Forelimb muscle (tissue), 1 donor: ENCODE results near the gene GALE. TPM values are rescaled to one million over a fixed set of nuclear protein-coding genes. Genes with fewer than 3 reads are reported as not detected.

Source experiments
- DNase-seq: peaks from one replicate; pipeline ENCODE4 v3.0.0-alpha.2; 2013; ENCODE audit warnings: low read depth
- polyA plus RNA-seq: library from polyadenylated mRNA; unstranded; fragments of 120-200 nt; gene quantifications from one replicate; pipeline ENCODE4 v1.2.1, GENCODE V29; 2013; ENCODE audit not compliant: insufficient read length

GALE gene
- polyA plus RNA-seq, 1 donor, result 25.5 TPM

DNA sequence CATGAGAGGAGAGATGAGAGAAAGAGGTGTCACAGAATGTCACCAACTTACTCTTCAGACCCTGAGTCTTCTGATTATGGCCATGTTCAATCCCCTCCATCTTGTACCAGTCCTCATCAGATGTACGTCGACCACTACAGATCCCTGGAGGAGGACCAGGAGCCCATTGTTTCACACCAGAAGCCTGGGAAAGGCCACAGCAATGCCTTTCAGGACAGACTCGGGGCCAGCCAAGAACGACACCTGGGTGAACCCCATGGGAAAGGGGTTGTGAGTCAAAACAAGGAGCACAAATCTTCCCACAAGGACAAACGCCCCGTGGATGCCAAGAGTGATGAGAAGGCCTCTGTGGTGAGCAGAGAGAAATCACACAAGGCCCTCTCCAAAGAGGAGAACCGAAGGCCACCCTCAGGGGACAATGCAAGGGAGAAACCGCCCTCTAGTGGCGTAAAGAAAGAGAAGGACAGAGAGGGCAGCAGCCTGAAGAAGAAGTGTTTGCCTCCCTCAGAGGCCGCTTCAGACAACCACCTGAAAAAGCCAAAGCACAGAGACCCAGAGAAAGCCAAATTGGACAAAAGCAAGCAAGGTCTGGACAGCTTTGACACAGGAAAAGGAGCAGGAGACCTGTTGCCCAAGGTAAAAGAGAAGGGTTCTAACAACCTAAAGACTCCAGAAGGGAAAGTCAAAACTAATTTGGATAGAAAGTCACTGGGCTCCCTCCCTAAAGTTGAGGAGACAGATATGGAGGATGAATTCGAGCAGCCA, 49.3 kb downstream of the GALE start:
- DNase-seq, result no peak

DNA sequence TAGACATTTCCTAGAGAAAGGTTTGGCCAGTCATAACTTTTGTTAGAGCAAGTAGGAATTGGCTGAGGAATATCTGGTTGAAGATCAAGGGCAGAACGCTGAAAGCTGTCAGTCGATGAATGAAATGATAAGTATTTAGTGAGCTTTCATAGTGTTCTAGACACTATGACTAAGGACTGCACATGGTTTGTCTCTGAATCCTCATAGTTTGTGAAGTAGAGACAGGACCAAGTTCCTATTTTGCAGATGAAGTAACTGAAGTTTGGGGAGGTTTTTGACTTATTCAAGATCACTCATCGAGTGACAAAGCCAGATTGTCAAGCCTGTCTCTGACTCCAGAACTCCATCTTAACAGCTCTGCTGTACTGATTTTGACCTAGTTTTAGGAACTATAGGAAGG, 52.5 kb downstream of the GALE start:
- DNase-seq, result no peak

Other genes starting within 250 kb of the GALE start
- 43.9 TPM for gene ID3, start 241.3 kb downstream of the GALE start, polyA plus RNA-seq
- gene RPL11, start 108.9 kb downstream of the GALE start, polyA plus RNA-seq, result 3,009 TPM
- gene ELOA, start 57.3 kb downstream of the GALE start, polyA plus RNA-seq, result 27.8 TPM
- 35.6 TPM for gene PITHD1, start 22.3 kb downstream of the GALE start, polyA plus RNA-seq
- gene LYPLA2, start 9.6 kb downstream of the GALE start, polyA plus RNA-seq, result 30.0 TPM
- 21.8 TPM for gene HMGCL, start 24.7 kb upstream of the GALE start, polyA plus RNA-seq
- gene FUCA1, start 67.5 kb upstream of the GALE start, polyA plus RNA-seq, result 11.5 TPM
- gene CNR2, start 112.6 kb upstream of the GALE start, polyA plus RNA-seq, result 0.06 TPM
- gene PNRC2, start 159.1 kb upstream of the GALE start, polyA plus RNA-seq, result 91.3 TPM
- gene SRSF10, start 179.6 kb upstream of the GALE start, polyA plus RNA-seq, result 117 TPM